Upper lobe of right lung (tissue), 1 donor: ENCODE data around the gene FCHSD1. TPM values are rescaled to one million over a fixed set of nuclear protein-coding genes. Genes with fewer than 3 reads are reported as not detected.
A peak's percentile ranks its signal among the peaks of the same experiment; 100 is the strongest.

Experiments used
- ATAC-seq: fragments of 200-7000 bp; cut with Tn5 transposase; one replicate; pipeline ENCODE4 v1.9.1; 2020; ENCODE audit warnings: mild to moderate bottlenecking, moderate library complexity
- DNase-seq: peaks from one replicate; pipeline ENCODE4 v3.0.0-alpha.2; 2020
- H3K27ac ChIP-seq: fragments of 200-600 bp; one replicate; pipeline ENCODE4 v1.8.0; 2022
- H3K27me3 ChIP-seq: fragments of 200-600 bp; one replicate; pipeline ENCODE4 v1.8.0; 2022; ENCODE audit warnings: mild to moderate bottlenecking
- H3K36me3 ChIP-seq: fragments of 200-600 bp; one replicate; pipeline ENCODE4 v1.8.0; 2022
- H3K4me1 ChIP-seq: fragments of 200-600 bp; one replicate; pipeline ENCODE4 v1.8.0; 2022
- H3K4me3 ChIP-seq: fragments of 200-600 bp; one replicate; pipeline ENCODE4 v1.8.0; 2022; ENCODE audit warnings: mild to moderate bottlenecking
- H3K9me3 ChIP-seq: fragments of 200-600 bp; one replicate; pipeline ENCODE4 v1.8.0; 2022
- intact Hi-C: fragments of 100-400 bp; cut with DNase I; formaldehyde crosslinking; loops from one replicate; pipeline ENCODE4 v1.11.0; 2022
- total RNA-seq: library from RNA; stranded (reverse); fragmentation: NEBNext Ultra II Directional; extraction: Animal tissue kit (Norgen Biotek cat#: 25700); gene quantifications from one replicate; pipeline ENCODE4 v1.2.1, GENCODE V29; 2021
- TF ChIP-seq, protein P1 (sequence below): fragments of 200-600 bp; IDR thresholded peaks from one replicate; pipeline ENCODE4 v1.8.0; 2022; ENCODE audit warnings: antibody characterized with exemption
- donor health status: DM: no; HTN: yes; CAD: no; lungs with severe emphysema.

Gene FCHSD1
- total RNA-seq, 1 donor from 2014 or later: 13.6 TPM

DNA sequence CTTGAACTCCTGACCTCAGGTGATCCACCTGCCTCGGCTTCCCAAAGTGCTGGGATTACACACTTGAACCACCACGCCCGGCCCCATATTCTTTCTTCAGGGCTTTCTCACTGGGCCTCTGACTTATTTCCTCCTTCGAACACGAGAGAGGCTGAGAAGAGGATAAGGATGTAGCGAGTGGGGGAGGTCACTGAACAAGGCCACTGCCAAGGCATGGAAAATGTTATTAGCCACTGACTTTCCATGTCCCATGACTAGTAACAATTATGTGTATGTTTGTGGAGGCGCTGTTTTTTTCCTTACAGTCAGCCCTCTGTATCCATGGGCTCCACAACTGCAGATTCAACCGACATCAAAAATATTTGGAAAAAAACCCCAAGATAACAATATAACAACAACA is 12.3 kb upstream of the FCHSD1 start:
- H3K4me1 ChIP-seq: no peaks in the 10 kb centered on the region
- H3K36me3 ChIP-seq: peaks cover 7% of the 10 kb centered on the region
- ATAC-seq: no peak
- no peaks in the 10 kb centered on the region for H3K9me3 ChIP-seq
- TF ChIP-seq, protein P1, sequence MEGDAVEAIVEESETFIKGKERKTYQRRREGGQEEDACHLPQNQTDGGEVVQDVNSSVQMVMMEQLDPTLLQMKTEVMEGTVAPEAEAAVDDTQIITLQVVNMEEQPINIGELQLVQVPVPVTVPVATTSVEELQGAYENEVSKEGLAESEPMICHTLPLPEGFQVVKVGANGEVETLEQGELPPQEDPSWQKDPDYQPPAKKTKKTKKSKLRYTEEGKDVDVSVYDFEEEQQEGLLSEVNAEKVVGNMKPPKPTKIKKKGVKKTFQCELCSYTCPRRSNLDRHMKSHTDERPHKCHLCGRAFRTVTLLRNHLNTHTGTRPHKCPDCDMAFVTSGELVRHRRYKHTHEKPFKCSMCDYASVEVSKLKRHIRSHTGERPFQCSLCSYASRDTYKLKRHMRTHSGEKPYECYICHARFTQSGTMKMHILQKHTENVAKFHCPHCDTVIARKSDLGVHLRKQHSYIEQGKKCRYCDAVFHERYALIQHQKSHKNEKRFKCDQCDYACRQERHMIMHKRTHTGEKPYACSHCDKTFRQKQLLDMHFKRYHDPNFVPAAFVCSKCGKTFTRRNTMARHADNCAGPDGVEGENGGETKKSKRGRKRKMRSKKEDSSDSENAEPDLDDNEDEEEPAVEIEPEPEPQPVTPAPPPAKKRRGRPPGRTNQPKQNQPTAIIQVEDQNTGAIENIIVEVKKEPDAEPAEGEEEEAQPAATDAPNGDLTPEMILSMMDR: no peak
- no peak overlapping the region for H3K4me3 ChIP-seq
- H3K27me3 ChIP-seq: no peaks in the 10 kb centered on the region
- no peak overlapping the region for H3K27ac ChIP-seq
- DNase-seq: no peak
- intact Hi-C loops: no loop called here

- intact Hi-C loops: no loop called here
- Histone ChIP-seq H3K36me3 (peaks cover 15% of the 10 kb centered on the region), H3K27me3 (no peaks in the 10 kb centered on the region), H3K9me3 (no peaks in the 10 kb centered on the region), H3K4me1 (no peaks in the 10 kb centered on the region), H3K4me3 (no peak overlapping the region), H3K27ac (no peak overlapping the region)
- DNase-seq (peak; percentile 27), ATAC-seq (no peak)
- TF ChIP-seq, protein P1: no peak
These were observed 10.8 kb upstream of the FCHSD1 start for GRCh38 chr5:141662028-141662427.

DNA sequence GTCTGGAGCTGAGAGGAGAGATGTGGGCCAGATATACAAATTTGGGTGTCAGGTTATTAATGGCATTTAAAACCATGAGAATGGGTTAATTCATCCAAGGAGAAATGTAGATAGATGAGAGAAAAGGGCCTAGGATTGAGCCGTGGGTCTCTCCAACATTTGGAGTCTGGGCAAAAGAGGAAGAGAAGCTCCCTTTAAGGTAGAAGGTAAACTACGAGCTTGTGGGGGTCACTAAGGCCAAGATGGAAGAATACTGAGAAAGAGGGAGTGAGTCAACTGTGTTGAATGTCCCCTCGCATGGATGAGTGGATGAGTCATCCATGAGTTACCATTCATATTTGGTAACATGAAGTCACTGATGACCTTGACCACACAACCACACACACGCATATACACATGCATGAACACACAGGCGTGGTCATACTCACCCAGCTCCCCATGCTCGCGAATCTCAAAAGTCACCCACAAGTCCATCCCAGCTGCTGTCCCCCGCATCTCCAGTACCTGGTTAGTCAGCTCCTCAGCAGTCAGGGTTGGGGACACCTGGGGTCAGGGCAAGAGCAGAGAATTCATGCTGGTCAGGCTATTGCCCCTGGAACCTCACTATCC is 6.8 kb upstream of the FCHSD1 start:
- ATAC-seq (no peak), DNase-seq (peak; percentile 31)
- Histone ChIP-seq H3K27me3 (no peaks in the 10 kb centered on the region), H3K4me1 (no peaks in the 10 kb centered on the region), H3K9me3 (no peaks in the 10 kb centered on the region), H3K4me3 (no peak overlapping the region), H3K27ac (no peak overlapping the region), H3K36me3 (peaks cover 12% of the 10 kb centered on the region)
- TF ChIP-seq, protein P1: no peak
- intact Hi-C loops: no loop called here

DNA sequence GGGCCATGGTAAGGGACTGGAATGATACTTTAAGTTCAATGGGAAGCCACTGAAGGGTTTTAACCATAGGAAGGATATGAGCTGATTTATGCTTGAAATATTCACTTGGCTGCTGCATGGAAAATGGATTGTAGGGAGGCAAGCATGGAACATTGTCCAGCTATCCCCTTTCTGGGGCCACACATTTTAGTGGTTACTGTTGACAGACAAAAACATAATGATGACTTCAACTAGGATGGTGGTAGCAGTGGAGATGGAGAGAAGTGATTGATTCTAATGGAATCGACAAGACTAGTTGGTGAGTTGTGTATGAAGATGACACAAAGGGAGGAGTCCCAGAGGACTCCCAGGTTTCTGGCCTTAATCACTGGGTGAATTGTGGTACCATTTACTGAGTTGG is 6.2 kb upstream of the FCHSD1 start:
- Histone ChIP-seq H3K27me3 (no peaks in the 10 kb centered on the region), H3K27ac (no peak overlapping the region), H3K9me3 (no peaks in the 10 kb centered on the region), H3K4me1 (no peaks in the 10 kb centered on the region), H3K4me3 (no peak overlapping the region), H3K36me3 (peaks cover 12% of the 10 kb centered on the region)
- intact Hi-C loops: no loop called here
- TF ChIP-seq, protein P1: no peak
- DNase-seq (no peak), ATAC-seq (no peak)

GRCh38 chr5:141656396-141656795 is 5.2 kb upstream of the FCHSD1 start:
- DNase-seq: peak; percentile 54
- Histone ChIP-seq H3K4me1 (peaks cover 4% of the 10 kb centered on the region), H3K36me3 (peaks cover 12% of the 10 kb centered on the region), H3K9me3 (no peaks in the 10 kb centered on the region), H3K27me3 (no peaks in the 10 kb centered on the region), H3K27ac (no peak overlapping the region), H3K4me3 (no peak overlapping the region)
- intact Hi-C loops: no loop called here
- ATAC-seq: no peak
- TF ChIP-seq, protein P1: no peak

DNA sequence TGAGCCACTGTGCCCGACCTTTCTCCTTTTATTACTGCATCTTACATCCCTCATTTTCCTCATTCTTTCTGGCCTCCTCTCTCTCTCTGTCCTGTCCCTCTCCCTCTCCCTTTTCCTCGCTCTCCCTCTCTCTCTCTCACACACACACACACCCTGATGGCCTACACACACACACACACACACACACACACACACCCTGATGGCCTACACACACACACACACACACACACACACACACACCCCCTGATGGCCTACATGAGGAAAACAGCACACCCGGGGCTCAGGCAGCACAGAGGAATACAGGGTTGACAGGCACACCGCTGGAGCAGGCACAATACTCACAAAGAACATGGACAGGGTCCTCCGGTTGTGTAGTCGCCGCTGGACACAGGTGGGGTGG is 3.8 kb upstream of the FCHSD1 start:
- Histone ChIP-seq H3K9me3 (no peaks in the 10 kb centered on the region), H3K4me3 (no peak overlapping the region), H3K4me1 (peaks cover 4% of the 10 kb centered on the region), H3K36me3 (peaks cover 12% of the 10 kb centered on the region), H3K27ac (no peak overlapping the region), H3K27me3 (no peaks in the 10 kb centered on the region)
- peak; percentile 48 for DNase-seq
- intact Hi-C loops: no loop called here
- TF ChIP-seq, protein P1: no peak
- ATAC-seq: no peak
